Measurements from ENCODE around the gene CPS1. TPM values are rescaled to one million over a fixed set of nuclear protein-coding genes. Genes with fewer than 3 reads are reported as not detected.

CPS1 gene
- total RNA-seq, 2 donors from 2014 or later = 2.7 to 3.3 TPM

GRCh38 chr2:210562091-210562490, 5.7 kb downstream of the CPS1 start:
- Histone ChIP-seq H3K9me3 (no peaks in the 10 kb centered on the region), H3K36me3 (no peaks in the 10 kb centered on the region), H3K9ac (ENCODE audit: low read depth in 2 of 2, low read length in 2 of 2) (no peak overlapping the region), H3K4me3 (no peak overlapping the region), H3K27me3 (no peaks in the 10 kb centered on the region), H3K27ac (no peak overlapping the region), H3K4me1 (no peaks in the 10 kb centered on the region)
- no peak for DNase-seq
- intact Hi-C loops (cut with DNase I) = no loop called here
- no peak for TF ChIP-seq CTCF (IDR thresholded peaks at IDR 0.05)

GRCh38 chr2:210562502-210563080, 6.2 kb downstream of the CPS1 start:
- no peak for DNase-seq
- H3K4me1 ChIP-seq = no peaks in the 10 kb centered on the region
- H3K36me3 ChIP-seq = no peaks in the 10 kb centered on the region
- H3K27ac ChIP-seq = no peak overlapping the region
- no peaks in the 10 kb centered on the region for H3K9me3 ChIP-seq
- H3K9ac ChIP-seq (ENCODE audit: low read depth in 2 of 2, low read length in 2 of 2) = no peak overlapping the region
- intact Hi-C loops (cut with DNase I) = no loop called here
- TF ChIP-seq CTCF (IDR thresholded peaks at IDR 0.05) = no peak
- H3K4me3 ChIP-seq = no peak overlapping the region
- no peaks in the 10 kb centered on the region for H3K27me3 ChIP-seq

GRCh38 chr2:210567279-210567678, 10.9 kb downstream of the CPS1 start:
- H3K36me3 ChIP-seq = no peaks in the 10 kb centered on the region
- no peak for DNase-seq
- no peaks in the 10 kb centered on the region for H3K9me3 ChIP-seq
- H3K27ac ChIP-seq = no peak overlapping the region
- intact Hi-C loops (cut with DNase I) = no loop called here
- no peaks in the 10 kb centered on the region for H3K27me3 ChIP-seq
- H3K9ac ChIP-seq (ENCODE audit: low read depth in 2 of 2, low read length in 2 of 2) = no peak overlapping the region
- no peaks in the 10 kb centered on the region for H3K4me1 ChIP-seq
- TF ChIP-seq CTCF (IDR thresholded peaks at IDR 0.05) = no peak
- no peak overlapping the region for H3K4me3 ChIP-seq

- Histone ChIP-seq H3K27ac (no peak overlapping the region), H3K4me1 (no peaks in the 10 kb centered on the region), H3K4me3 (no peak overlapping the region), H3K27me3 (no peaks in the 10 kb centered on the region), H3K9ac (ENCODE audit: low read depth in 2 of 2, low read length in 2 of 2) (no peak overlapping the region), H3K36me3 (no peaks in the 10 kb centered on the region), H3K9me3 (no peaks in the 10 kb centered on the region)
- intact Hi-C loops (cut with DNase I) = no loop called here
- no peak for DNase-seq
- no peak for TF ChIP-seq CTCF (IDR thresholded peaks at IDR 0.05)
Observed at GRCh38 chr2:210568108-210568507, 11.7 kb downstream of the CPS1 start.

GRCh38 chr2:210577263-210578071, 21.1 kb downstream of the CPS1 start:
- no peak for DNase-seq
- no peak overlapping the region for H3K9ac ChIP-seq (ENCODE audit: low read depth in 2 of 2, low read length in 2 of 2)
- no peak overlapping the region for H3K27ac ChIP-seq
- H3K9me3 ChIP-seq = no peaks in the 10 kb centered on the region
- H3K36me3 ChIP-seq = no peaks in the 10 kb centered on the region
- H3K4me1 ChIP-seq = no peaks in the 10 kb centered on the region
- no peak overlapping the region for H3K4me3 ChIP-seq
- intact Hi-C loops (cut with DNase I) = no loop called here
- H3K27me3 ChIP-seq = no peaks in the 10 kb centered on the region
- TF ChIP-seq CTCF (IDR thresholded peaks at IDR 0.05) = peak; percentile 70
